Body of pancreas (tissue), 4 donors: ENCODE results near the gene FER.

ENCODE experiments used
- POLR2A ChIP-seq, 3 donors: fragments of 450-650 bp; IDR thresholded peaks; one replicate each; pipeline ENCODE4 v1.6.1; 2016; ENCODE audit warnings: antibody characterized with exemption in 3 of 3, mild to moderate bottlenecking in 2 of 3
- TF ChIP-seq, protein P1 (sequence below), 7 experiments: fragments of 450-650 bp in 4 of 7; fragments of 200-600 bp in 3 of 7; sonication (generic) in 3 of 7; IDR thresholded peaks; one replicate each; pipeline ENCODE4 v1.5.1; 2016 to 2019; ENCODE audit warnings: antibody characterized with exemption in 7 of 7

DNA sequence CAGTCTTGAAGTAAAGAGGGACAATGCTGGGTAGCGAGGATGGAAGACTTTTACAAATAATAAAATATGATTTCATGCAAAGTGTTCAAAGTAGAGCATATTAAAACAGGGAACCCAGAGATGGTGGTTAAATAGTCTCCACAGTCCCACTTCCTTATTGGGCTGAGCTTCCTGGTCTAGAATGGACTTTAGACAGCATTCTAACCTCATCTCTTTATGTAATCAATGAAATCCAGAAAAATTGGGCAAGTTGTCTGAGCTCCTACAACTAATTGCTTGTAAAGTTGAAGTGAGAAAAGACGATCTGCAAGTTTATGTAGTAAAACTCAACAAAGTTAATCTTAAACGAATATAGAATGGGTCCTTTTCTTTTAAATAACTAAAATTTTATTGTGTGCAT lies 333.2 kb downstream of the FER start:
- TF ChIP-seq, protein P1, sequence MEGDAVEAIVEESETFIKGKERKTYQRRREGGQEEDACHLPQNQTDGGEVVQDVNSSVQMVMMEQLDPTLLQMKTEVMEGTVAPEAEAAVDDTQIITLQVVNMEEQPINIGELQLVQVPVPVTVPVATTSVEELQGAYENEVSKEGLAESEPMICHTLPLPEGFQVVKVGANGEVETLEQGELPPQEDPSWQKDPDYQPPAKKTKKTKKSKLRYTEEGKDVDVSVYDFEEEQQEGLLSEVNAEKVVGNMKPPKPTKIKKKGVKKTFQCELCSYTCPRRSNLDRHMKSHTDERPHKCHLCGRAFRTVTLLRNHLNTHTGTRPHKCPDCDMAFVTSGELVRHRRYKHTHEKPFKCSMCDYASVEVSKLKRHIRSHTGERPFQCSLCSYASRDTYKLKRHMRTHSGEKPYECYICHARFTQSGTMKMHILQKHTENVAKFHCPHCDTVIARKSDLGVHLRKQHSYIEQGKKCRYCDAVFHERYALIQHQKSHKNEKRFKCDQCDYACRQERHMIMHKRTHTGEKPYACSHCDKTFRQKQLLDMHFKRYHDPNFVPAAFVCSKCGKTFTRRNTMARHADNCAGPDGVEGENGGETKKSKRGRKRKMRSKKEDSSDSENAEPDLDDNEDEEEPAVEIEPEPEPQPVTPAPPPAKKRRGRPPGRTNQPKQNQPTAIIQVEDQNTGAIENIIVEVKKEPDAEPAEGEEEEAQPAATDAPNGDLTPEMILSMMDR (IDR thresholded peaks at IDR 0.05), result no peak
- TF ChIP-seq POLR2A (IDR thresholded peaks at IDR 0.05), result no peak
